Measurements from ENCODE around the gene IL1R2. TPM values are rescaled to one million over a fixed set of nuclear protein-coding genes. Genes with fewer than 3 reads are reported as not detected.

The IL1R2 gene
- total RNA-seq, 4 donors from 2014 or later = 7.1 to 52.4 (median 29.9) TPM

DNA sequence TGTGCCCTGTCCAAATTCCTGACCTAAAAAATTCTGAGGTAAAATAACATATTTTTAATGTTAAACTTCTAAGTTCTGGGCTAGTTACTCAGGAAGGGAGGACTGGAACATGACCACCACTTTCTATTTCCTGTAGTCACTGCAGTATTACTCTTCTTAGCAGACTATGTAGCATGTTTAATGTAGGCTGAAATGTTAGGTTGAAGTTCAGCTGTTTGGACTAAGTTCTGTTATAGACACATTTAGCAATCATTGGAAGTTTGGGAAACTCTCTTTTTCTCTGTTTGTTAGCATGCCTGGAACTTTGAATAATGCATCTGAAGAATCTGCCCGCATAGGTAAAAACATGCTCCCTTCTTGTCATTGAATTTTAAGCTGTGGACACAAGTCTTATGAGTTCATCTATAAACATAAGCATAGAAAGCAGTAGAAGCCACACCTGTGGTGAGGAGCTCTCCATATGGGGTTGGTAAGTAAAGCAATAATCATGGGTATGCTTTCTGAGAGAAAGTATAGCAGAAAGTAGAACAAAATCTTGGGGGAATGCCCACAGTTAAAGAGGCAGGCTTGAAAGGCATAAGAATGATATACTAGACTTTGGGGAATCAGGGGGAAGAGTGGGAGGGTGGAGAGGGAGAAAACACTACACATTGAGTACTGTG lies 52.6 kb downstream of the IL1R2 start:
- H3K9me3 ChIP-seq = no peaks in the 10 kb centered on the region
- H3K36me3 ChIP-seq = no peaks in the 10 kb centered on the region
- H3K4me3 ChIP-seq = no peak overlapping the region
- TF ChIP-seq EP300 (IDR thresholded peaks at IDR 0.05; ENCODE audit: low read depth) (no peak), POLR2A (IDR thresholded peaks at IDR 0.05) (no peak), POLR2AphosphoS5 (IDR thresholded peaks at IDR 0.05) (no peak), CTCF (IDR thresholded peaks at IDR 0.05) (no peak)
- peaks cover 4 to 23% (median 7%) of the 10 kb centered on the region in 4 donors for H3K4me1 ChIP-seq
- no peak for DNase-seq
- intact Hi-C loops (cut with DNase I; ENCODE audit: low total_unique reads) = no loop called here
- H3K27me3 ChIP-seq = no peaks in the 10 kb centered on the region
- in situ Hi-C loops (cut with MboI; ENCODE audit: low pct_ligation_motif_present in 1 of 4, low pct_unique_long_range_greater_than_20kb in 1 of 4, low sequenced_read_pairs in 3 of 4) = loop anchor here in 1 of 4 donors (25.0 kb wide), 1 partner anchor 118 kb away; no protein-coding TSS in a partner anchor
- no peak overlapping the region for H3K27ac ChIP-seq
- 85 to 100% methylated on average over 1 of the region's 1 CpG for WGBS, 2 donors (ENCODE audit: low coverage in 1 of 2)

DNA sequence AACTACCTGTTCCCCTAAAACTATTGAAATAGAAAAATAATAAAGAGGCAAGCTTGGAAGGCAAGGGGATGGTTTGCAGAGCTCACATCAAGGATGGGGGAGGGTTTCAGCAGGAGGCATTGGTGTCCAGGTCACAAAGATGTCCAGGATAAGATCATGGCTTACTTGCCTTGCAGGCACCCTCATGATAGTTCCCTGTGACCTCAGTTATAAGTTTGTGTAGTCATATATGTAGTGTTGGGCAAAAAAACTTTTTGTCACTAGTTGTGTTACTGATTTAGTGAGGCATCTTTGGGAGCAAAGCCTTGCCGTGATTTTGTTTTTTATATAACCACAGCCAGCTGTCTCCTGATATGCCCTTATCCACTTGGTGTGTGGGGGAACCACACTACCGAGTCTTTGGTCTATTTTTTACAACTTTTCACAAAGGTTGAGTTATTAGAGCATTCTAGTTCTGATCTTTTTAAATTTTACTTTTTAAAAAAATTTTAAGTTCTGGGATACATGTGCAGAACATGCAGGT lies 53.3 kb downstream of the IL1R2 start:
- Histone ChIP-seq H3K36me3 (no peaks in the 10 kb centered on the region), H3K9me3 (no peaks in the 10 kb centered on the region), H3K27me3 (no peaks in the 10 kb centered on the region), H3K4me1 (peaks cover 10 to 30% (median 13%) of the 10 kb centered on the region in 4 donors), H3K27ac (peak overlapping the region in 2 of 4 donors; percentile 83 to 87), H3K4me3 (no peak overlapping the region)
- intact Hi-C loops (cut with DNase I; ENCODE audit: low total_unique reads) (no loop called here), in situ Hi-C loops (cut with MboI; ENCODE audit: low pct_ligation_motif_present in 1 of 4, low pct_unique_long_range_greater_than_20kb in 1 of 4, low sequenced_read_pairs in 3 of 4) (loop anchor here in 1 of 4 donors (25.0 kb wide), 1 partner anchor 117 kb away; no protein-coding TSS in a partner anchor)
- no peak for TF ChIP-seq CTCF (IDR thresholded peaks at IDR 0.05)
- no peak for TF ChIP-seq POLR2A (IDR thresholded peaks at IDR 0.05)
- TF ChIP-seq EP300 (IDR thresholded peaks at IDR 0.05; ENCODE audit: low read depth) = no peak
- no peak for TF ChIP-seq POLR2AphosphoS5 (IDR thresholded peaks at IDR 0.05)
- WGBS, 2 donors (ENCODE audit: low coverage in 1 of 2) = 69 to 94% methylated on average over 2 of the region's 2 CpGs
- DNase-seq = no peak

DNA sequence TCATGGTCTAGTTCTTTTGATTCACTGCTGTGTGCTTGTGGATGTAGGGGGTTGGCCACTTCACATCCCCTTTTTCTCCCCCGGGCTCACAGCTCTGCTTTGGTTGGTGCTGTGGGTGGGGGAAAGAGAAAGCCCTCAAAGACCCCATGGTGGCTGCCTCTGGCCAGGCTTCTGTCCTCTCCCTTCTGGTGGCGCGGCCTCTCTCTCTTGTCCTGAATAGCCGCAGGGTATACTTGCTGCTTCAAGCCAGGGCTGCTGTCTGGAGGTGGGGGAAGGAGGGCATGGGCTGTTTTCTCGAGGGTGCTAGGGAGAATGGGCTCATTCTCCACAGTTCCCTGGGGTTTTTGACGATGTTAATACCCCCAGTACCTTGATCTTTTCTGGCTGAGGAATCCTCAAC lies 53.9 kb downstream of the IL1R2 start:
- 83% methylated on average over 6 of the region's 6 CpGs; no CpG with 5 or more reads in 1 of the 2 donors for WGBS, 2 donors (ENCODE audit: low coverage in 1 of 2)
- in situ Hi-C loops (cut with MboI; ENCODE audit: low pct_ligation_motif_present in 1 of 4, low pct_unique_long_range_greater_than_20kb in 1 of 4, low sequenced_read_pairs in 3 of 4) = loop anchor here in 1 of 4 donors (25.0 kb wide), 1 partner anchor 117 kb away; no protein-coding TSS in a partner anchor

More for the DNA sequence above, 53.9 kb downstream of the IL1R2 start:
- no peaks in the 10 kb centered on the region for H3K9me3 ChIP-seq
- peak overlapping the region; percentile 47 to 87 (median 66) for H3K27ac ChIP-seq
- no peak for DNase-seq
- no peaks in the 10 kb centered on the region for H3K27me3 ChIP-seq
- H3K4me1 ChIP-seq = peaks cover 10 to 37% (median 20%) of the 10 kb centered on the region in 4 donors
- no peak overlapping the region for H3K4me3 ChIP-seq
- no peak for TF ChIP-seq EP300 (IDR thresholded peaks at IDR 0.05; ENCODE audit: low read depth)
- TF ChIP-seq POLR2A (IDR thresholded peaks at IDR 0.05) = no peak
- TF ChIP-seq POLR2AphosphoS5 (IDR thresholded peaks at IDR 0.05) = no peak
- no peak for TF ChIP-seq CTCF (IDR thresholded peaks at IDR 0.05)
- H3K36me3 ChIP-seq = no peaks in the 10 kb centered on the region
- intact Hi-C loops (cut with DNase I; ENCODE audit: low total_unique reads) = no loop called here
